GM21367 (cell line): Measurements from ENCODE around the gene CD300LG.
"Not testable (repeated sequence)": the region's sequence is repeated elsewhere in the genome, so short reads cannot be mapped to it uniquely, and the experiment has no call there.

Source experiments
- ATAC-seq: cut with Tn5 transposase; IDR thresholded peaks from one replicate; pipeline ENCODE4 v1.9.1; 2021; ENCODE audit not compliant: unreplicated experiment

CD300LG gene, protein sequence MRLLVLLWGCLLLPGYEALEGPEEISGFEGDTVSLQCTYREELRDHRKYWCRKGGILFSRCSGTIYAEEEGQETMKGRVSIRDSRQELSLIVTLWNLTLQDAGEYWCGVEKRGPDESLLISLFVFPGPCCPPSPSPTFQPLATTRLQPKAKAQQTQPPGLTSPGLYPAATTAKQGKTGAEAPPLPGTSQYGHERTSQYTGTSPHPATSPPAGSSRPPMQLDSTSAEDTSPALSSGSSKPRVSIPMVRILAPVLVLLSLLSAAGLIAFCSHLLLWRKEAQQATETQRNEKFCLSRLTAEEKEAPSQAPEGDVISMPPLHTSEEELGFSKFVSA

GRCh38 chr17:43846963-43847371, at the start of gene CD300LG:
Gene CD300LG (plus strand): TSS chr17:43847176. CDS start chr17:43847217, 41 bp downstream.
- no peak for ATAC-seq

DNA sequence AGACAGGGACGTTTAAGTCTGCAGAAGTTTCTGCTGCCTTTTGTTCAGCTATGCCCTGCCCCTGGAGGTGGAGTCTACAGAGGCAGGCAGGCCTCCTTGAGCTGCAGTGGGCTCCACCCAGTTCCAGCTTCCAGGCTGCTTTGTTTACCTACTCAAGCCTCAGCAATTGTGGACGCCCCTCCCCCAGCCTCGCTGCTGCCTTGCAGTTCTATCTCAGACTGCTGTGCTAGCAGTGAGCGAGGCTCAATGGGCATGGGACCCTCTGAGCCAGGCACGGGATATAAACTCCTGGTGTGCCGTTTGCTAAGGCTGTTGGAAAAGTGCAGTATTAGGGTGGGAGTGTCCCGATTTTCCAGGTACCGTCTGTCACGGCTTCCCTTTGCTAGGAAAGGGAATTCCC, 49.0 kb upstream of the CD300LG start:
- not testable (repeated sequence) for ATAC-seq

DNA sequence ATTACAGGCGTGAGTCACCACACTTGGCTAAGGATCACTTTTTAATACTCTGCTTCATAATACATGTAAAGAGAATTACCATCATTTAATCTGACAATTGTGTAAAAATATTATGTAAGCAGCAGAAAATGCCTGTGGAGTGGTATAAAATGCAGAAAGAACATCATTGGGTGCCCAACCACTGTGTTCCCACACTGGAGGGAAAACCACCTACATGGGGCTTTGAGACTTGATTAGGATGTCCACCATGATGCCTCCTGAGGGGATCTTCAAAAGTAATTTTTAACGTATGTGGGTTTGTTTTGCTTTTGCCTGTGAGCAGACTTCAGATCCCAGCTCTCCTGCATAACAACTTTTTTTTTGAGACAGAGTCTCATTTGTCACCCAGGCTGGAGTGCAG, 47.9 kb upstream of the CD300LG start:
- ATAC-seq: no peak

DNA sequence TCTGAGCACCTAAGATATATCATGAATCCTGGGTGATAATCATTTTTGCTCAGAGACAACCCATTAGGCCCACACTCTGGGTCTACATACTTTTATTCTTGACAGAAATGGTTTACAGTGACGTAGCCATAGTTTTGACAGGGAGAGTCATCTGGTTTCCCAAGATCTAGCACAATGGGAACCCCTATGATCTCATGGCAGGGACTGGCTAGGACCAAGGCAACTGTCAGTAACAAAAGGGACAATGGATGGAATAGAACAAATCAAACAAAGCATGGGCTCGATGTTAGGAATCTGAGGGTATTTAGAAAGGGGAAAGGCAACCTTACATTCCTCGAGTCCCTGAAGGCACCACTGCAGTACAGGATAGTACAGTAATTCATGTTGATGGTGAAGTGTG, 46.2 kb upstream of the CD300LG start:
- ATAC-seq: no peak

DNA sequence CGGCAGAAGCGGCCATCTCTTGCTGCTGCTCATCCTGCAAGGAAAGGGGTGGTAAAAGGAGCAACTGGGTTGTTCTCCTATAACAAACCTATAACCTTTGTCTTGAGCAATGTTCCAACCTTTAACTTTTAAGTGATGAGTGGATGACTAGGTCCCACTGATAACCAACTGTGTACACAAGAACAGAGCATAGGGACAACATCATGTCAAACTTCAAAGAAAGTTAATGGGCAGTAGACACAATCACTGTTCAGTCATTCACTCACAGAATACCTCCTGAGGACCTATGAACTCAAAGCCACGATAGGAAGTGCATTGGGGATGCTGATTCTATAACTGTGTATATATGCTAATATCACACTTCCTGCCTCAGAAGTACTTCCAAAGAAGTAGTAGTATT, 45.1 kb upstream of the CD300LG start:
- ATAC-seq: no peak

DNA sequence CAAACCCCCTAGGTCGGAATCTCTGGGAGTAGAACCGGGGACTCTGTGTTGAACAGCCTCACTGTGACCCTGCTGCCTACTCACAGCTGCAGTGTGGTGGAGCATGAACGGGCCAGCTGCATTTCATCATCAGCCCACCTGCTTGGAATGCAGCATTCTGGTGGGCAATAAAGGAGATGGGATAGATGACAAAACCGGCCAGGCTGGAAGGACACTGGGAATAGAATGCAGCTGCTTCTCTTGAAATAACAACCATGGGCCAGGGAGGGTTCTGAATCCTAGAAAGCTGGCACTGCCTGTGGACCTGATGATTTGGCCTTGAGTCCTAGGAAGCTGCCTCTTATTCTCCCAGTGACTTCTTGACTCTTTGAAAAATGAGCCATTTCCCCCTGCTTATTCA, 43.2 kb upstream of the CD300LG start:
- no peak for ATAC-seq

- ATAC-seq: no peak
Measured at GRCh38 chr17:43805117-43805516, 41.9 kb upstream of the CD300LG start.

DNA sequence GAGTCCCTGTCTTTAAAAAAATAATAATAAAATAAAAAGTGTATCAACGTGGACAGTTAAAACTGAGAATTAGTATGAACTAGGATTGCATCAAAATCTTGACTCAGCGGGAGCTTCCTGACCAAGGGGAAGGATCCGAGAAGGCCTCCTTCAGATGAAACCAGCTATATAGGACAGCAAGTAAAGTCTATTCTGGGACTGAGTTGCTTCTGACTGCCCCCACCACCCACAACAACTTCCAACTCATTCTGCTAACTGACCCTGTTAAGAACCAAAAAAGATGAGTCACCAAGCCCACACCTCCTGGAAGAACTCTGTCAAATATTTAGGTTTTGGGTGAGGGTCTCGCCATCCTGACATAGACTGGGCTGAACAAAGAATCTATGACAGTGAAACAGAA, 38.9 kb upstream of the CD300LG start:
- no peak for ATAC-seq

GRCh38 chr17:43809121-43809520, 37.9 kb upstream of the CD300LG start:
- no peak for ATAC-seq

DNA sequence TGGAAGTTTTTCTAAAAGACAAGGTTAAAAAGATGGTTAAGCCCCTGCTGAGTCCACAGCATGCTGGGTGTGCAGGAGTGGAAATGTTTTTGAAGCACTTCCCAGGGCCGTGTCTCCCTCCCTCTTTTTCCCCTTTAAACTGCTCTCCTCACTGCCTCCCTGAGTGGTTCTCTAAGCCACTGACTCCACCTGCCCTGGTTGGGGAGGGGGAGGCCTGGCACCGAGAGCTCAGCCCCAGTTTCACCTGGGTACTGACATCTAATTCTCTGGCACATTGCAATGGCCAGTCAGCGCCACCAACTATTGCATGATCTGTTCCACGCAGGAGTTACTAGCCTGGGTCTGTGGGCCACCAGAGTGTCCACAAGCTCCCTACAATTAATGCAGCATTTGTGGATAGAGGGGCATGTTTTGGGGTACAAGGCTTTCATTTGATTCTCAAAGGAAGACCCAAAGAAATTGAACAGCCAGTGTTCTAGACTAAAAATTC, 36.7 kb upstream of the CD300LG start:
- ATAC-seq: no peak

GRCh38 chr17:43810823-43811222, 36.2 kb upstream of the CD300LG start:
- ATAC-seq: no peak

GRCh38 chr17:43812396-43813265, 34.3 kb upstream of the CD300LG start:
- no peak for ATAC-seq

GRCh38 chr17:43813386-43813785, 33.6 kb upstream of the CD300LG start:
- no peak for ATAC-seq

DNA sequence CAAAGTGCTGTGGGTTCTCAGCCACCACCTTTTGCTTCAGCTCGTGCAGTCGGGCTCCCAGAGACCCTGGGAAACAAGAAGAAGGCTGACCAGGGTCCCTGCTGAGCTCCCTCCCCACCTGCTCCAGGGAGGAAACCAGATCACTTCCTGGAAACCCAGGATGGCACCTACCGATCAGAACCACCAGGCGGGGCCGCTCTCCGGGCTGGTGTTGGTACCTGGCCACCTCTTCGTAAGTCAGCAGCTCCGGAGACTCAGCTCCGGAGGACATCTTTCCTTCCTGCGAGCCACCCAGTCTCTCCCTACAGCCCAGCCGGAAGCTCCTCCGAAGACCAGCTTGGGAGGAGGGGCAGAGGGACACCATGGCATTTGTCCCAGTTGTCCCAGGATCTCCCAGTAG, 33.0 kb upstream of the CD300LG start:
- no peak for ATAC-seq

DNA sequence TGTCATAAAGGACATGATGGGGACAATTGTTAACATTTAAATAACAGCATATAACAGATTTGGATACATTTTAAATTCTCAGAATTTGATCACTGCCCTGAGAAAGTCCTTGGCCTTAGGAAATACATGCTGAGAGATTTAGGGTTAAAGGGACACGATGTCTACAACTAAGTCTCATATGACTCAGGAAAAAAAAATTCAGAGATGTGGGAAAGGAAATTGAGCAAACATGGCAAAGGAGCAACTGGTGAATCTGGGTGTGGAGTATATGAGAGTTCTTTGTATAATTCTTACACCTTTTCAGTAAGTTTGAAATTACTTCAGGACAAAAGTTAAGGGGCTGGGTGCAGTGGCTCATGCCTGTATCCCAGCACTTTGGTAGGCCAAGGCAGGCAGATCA, 32.3 kb upstream of the CD300LG start:
- ATAC-seq: no peak

GRCh38 chr17:43816336-43817320, 30.3 kb upstream of the CD300LG start:
- no peak for ATAC-seq

DNA sequence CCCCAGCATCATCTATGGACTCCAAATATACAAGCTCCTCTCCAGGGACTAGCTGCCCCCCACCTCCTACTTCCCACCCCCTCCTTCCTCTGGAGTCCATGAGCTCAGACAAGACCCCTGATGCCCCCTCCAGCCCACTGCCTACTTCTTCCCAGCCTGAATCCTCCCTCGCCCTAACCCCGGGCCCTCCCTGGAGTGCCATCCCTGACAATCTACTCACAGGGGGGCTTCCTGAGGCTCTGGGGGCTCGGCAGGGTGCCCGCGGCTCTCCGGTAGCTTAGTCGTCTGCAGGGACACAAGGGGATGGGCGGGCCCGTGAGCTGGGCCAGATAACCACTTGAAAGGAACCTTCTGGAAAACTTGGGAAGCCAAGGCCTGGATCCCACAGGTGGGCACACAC, 29.1 kb upstream of the CD300LG start:
- ATAC-seq: no peak

- ATAC-seq: no peak
Measured at GRCh38 chr17:43818966-43819365, 28.0 kb upstream of the CD300LG start.

GRCh38 chr17:43820759-43821158, 26.2 kb upstream of the CD300LG start:
- ATAC-seq: no peak

DNA sequence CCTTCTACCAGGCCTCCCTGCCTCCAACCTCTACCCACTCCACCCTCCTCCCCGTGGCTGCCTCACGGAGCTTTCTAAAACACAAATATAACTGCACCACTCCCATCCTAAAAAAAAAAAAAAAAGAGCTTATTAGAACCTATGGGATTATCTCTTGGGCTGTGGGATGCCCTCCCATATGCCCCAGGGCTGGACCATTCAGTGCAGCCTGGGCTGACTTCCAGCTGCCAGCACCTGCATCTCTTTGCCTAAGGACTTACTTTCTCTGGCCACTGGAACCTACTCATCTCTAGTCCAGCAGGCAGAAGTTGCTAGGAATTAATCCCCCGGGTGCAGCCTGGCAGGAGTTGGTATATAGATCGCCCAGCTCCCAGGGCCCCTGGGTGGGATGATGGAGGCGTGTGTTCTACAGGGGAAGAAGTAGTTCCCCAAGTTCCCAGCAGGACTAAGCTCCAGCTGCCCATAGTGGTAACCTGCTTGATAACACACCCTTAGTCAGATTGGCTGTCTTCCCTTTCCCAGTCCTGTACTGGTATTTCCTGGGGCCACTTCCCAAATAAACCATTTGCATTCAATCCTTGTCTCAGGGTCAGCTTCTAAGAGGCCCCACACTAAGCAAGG, 24.3 kb upstream of the CD300LG start:
- ATAC-seq: no peak
